ENCODE results near the gene RPTN. TPM values are rescaled to one million over a fixed set of nuclear protein-coding genes. Genes with fewer than 3 reads are reported as not detected.

RPTN gene
- total RNA-seq, 1 experiment from 2014 or later, result not detected

- no peaks in the 10 kb centered on the region; the same call in 1 of the 2 replicates for H3K27me3 ChIP-seq (ENCODE audit: control insufficient read depth, insufficient read depth, low read length)
- POLR2A ChIA-PET, result no interaction called here
- in situ Hi-C loops (cut with HindIII; ENCODE audit: low pct_unique_long_range_greater_than_20kb, low sequenced_read_pairs), result no loop called here
- CTCF ChIA-PET, result no interaction called here
- H3K27ac ChIP-seq (ENCODE audit: low read length), result no peak overlapping the region
- no peaks in the 10 kb centered on the region for H3K9me3 ChIP-seq (ENCODE audit: control insufficient read depth, insufficient read depth, low read depth, low read length)
- H3K36me3 ChIP-seq (ENCODE audit: control insufficient read depth, insufficient read depth, low read length), result no peaks in the 10 kb centered on the region
- TF ChIP-seq TCF7L2 (IDR thresholded peaks at IDR 0.05; ENCODE audit: low read depth, low read length) (no peak), REST (IDR thresholded peaks at IDR 0.05; ENCODE audit: insufficient read depth in 1 of 2, low read depth in 2 of 2, low read length in 1 of 2) (no peak), CTCF (IDR thresholded peaks at IDR 0.05) (no peak), SIN3A (IDR thresholded peaks at IDR 0.05; ENCODE audit: borderline replicate concordance, insufficient read depth, low read depth, low read length) (no peak), POLR2AphosphoS5 (IDR thresholded peaks at IDR 0.05; ENCODE audit: low read depth, low read length) (no peak)
- no peak overlapping the region for H3K4me3 ChIP-seq (ENCODE audit: low read depth in 2 of 2, low read length in 2 of 2)
- no TSS peak for BruUV-seq (replicated peaks)
- intact Hi-C loops (cut with micrococcal nuclease; ENCODE audit: unreplicated experiment), result no loop called here
- no peaks in the 10 kb centered on the region for H3K4me1 ChIP-seq (ENCODE audit: control insufficient read depth, insufficient read depth, low read length)
- ATAC-seq, result no peak
- DNase-seq (ENCODE audit: low read depth, low spot score), result no peak
Measured at GRCh38 chr1:152168535-152168868, 9.5 kb upstream of the RPTN start.

GRCh38 chr1:152167835-152168534, 9.0 kb upstream of the RPTN start:
- CTCF ChIA-PET, result no interaction called here
- Histone ChIP-seq H3K4me1 (ENCODE audit: control insufficient read depth, insufficient read depth, low read length) (no peaks in the 10 kb centered on the region), H3K27ac (ENCODE audit: low read length) (no peak overlapping the region), H3K9me3 (ENCODE audit: control insufficient read depth, insufficient read depth, low read depth, low read length) (no peaks in the 10 kb centered on the region), H3K27me3 (ENCODE audit: control insufficient read depth, insufficient read depth, low read length) (no peaks in the 10 kb centered on the region; the same call in 1 of the 2 replicates), H3K4me3 (ENCODE audit: low read depth in 2 of 2, low read length in 2 of 2) (no peak overlapping the region), H3K36me3 (ENCODE audit: control insufficient read depth, insufficient read depth, low read length) (no peaks in the 10 kb centered on the region)
- POLR2A ChIA-PET, result no interaction called here
- in situ Hi-C loops (cut with HindIII; ENCODE audit: low pct_unique_long_range_greater_than_20kb, low sequenced_read_pairs), result no loop called here
- intact Hi-C loops (cut with micrococcal nuclease; ENCODE audit: unreplicated experiment), result no loop called here
- DNase-seq (ENCODE audit: low read depth, low spot score), result no peak
- TF ChIP-seq SIN3A (IDR thresholded peaks at IDR 0.05; ENCODE audit: borderline replicate concordance, insufficient read depth, low read depth, low read length), result no peak
- TF ChIP-seq POLR2AphosphoS5 (IDR thresholded peaks at IDR 0.05; ENCODE audit: low read depth, low read length), result no peak
- TF ChIP-seq TCF7L2 (IDR thresholded peaks at IDR 0.05; ENCODE audit: low read depth, low read length), result no peak
- TF ChIP-seq REST (IDR thresholded peaks at IDR 0.05; ENCODE audit: insufficient read depth in 1 of 2, low read depth in 2 of 2, low read length in 1 of 2), result no peak
- no peak for TF ChIP-seq CTCF (IDR thresholded peaks at IDR 0.05)
- no peak for ATAC-seq
- no TSS peak for BruUV-seq (replicated peaks)
